KBM-7 (cell line): ENCODE results near the gene C1orf174.

ENCODE experiments used
- DNase-seq: peaks from one replicate; pipeline ENCODE4 v3.0.0-alpha.2; 2015
- in situ Hi-C: fragments of 300-500 bp; cut with MboI; formaldehyde crosslinking; loops from 2 replicates; pipeline ENCODE4 v1.14.3; 2020; ENCODE audit warnings: low sequenced_read_pairs, low pct_unique_long_range_greater_than_20kb, mixed read lengths

C1orf174 gene

DNA sequence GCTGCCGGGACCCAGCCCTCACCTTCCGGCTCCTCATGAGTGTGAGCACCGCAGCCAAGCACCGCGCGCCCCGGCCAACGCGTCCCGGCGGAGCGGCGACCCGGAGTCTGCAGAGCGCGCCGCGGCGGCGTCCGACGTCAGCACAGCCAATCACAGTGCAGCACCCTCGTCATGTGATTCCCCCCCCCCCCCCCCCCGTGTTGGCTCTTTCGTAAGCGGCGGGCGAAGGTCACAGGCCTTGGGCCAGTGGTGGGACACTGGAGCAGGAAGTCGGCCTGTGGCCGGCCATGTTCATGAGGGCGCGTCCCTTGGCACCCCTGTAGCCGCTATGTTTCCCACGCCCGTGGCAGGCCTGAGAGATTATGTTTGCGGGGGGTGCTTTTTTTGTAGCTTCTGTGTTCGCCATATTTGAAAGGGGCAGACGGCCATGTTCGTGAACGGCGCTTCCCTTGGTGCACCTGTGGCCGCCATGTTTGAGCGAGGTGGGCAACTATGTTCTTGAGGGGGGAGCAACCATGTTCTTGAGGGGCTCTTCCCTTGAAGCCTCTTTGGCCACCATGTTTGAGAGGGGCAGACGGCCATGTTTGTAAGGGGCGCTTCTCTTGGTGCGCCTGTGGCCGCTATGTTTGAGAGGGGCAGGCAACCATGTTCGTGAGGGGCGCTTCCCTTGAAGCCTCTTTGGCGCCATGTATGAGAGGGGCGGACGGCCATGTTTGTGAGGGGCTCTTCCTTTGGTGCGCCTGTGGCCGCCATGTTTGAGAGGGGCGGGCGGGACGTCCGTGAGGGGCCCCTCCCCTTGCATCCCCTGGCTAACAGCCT, at the start of gene C1orf174:
Gene C1orf174, minus strand, starts transcription at position 123 of the 819 bp plus-strand sequence. Its CDS starts 86 bp downstream, at position 37.
- peak; percentile 99 for DNase-seq
- in situ Hi-C loops: no loop called here

DNA sequence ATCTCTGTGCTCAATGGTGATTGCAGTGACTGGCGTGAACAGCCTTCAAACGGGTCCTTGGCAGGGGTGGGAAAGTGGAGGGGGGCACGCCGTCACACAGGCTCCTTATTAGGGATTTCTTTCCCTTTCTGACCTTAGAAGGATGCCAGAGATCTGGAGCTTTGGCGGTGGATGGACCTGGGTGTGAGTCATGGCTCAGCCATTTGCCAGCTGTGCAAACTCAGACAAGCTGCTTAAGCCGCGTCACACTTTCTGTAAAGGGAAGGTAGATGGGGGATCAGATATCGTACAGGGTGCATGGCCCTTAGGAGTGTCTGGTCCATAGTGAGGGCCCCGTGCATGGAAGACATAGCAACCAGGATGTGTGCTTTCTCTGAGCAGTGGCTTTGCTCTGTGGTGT, 48.3 kb upstream of the C1orf174 start:
- in situ Hi-C loops: no loop called here
- DNase-seq: no peak

DNA sequence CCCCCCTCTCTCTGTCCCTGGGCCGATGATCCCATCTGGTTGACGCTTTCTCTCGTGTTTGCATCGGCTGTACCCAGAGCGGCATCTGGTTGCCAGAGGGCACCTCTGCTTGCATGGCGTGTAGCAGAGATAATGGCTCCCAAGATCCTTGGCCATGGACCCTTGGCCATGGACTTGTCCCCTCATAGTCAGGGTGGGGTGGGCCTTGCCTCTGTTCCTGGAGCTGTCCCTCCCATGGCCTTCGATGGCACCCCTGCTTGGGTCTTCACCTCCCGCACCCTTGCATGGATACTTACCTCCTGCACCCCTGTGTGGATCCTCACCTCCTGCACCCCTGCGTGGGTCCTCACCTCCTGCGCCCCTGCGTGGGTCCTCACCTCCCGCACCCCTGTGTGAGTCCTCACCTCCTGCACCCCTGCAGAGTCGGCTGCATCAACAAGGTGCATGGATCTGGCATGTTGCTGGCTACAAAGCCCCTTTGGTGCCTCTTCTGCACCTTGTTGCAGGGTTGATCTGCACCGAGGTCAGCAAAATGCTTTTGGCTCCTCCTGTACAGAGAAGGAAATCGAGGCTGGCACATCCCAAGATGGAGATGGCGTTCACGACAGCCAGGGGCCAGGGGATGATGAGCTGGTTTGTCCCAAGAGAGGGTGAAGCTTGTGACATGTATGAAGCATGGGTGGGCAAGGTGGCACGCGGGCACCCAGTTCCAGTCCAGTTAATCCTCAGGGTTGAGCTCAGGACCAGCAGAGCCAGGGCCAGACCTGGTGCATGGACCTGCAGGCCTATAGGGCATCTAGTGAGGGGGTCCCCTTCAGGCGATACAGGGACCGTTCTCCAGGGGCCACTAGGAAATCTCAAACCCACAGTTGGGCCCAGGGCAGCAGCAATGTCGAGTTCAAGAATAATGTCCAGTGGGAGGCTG, 46.1 kb upstream of the C1orf174 start:
- in situ Hi-C loops: no loop called here

DNA sequence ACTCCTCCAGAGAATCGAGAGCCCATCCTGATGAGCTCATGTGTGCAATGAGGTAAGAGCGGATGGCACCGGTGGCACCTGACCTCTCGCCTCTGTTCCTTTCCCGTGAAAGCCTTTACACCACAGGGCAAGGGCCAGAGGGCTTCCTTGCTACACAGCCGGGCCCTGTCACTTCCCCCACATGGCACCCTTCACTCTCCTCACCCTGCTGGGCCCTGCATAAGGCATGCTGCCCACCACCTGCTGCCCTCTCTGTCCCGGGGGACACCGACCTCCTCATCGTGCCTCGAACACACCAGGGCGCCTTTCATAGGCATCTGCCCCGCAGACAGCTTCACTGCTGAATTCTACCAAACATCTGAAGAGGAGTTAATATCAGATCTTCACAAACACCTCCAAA, 45.1 kb upstream of the C1orf174 start:
- DNase-seq: no peak
- in situ Hi-C loops: no loop called here

More for the DNA sequence above, 46.1 kb upstream of the C1orf174 start:
- no peak for DNase-seq

DNA sequence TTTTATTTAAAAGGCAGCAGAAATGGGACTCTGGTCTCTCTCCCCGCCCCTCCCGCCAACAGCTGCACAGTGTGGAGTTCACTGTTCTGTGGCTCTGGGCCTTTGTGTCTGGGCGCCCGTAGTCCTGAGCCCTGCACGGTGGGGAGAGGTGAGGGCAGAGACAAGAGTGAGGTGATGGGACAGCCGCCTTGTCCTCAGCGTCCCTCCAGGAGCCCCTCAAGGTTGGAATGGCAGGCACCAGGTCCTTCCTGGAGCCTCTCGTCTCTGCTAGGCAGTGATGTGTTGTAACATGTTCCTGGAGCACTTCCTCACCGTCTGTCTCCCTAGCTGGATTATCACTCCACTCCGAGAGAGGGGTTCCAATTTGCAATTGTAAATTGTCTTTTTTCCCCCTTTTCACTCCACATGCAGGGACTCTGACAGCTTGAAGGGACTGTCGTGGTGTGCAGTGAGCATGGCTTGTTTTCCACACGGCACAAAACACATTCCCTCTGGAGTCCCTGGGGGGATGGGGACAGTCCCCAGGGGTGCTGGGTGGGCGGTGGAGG, 44.6 kb upstream of the C1orf174 start:
- in situ Hi-C loops: no loop called here

DNA sequence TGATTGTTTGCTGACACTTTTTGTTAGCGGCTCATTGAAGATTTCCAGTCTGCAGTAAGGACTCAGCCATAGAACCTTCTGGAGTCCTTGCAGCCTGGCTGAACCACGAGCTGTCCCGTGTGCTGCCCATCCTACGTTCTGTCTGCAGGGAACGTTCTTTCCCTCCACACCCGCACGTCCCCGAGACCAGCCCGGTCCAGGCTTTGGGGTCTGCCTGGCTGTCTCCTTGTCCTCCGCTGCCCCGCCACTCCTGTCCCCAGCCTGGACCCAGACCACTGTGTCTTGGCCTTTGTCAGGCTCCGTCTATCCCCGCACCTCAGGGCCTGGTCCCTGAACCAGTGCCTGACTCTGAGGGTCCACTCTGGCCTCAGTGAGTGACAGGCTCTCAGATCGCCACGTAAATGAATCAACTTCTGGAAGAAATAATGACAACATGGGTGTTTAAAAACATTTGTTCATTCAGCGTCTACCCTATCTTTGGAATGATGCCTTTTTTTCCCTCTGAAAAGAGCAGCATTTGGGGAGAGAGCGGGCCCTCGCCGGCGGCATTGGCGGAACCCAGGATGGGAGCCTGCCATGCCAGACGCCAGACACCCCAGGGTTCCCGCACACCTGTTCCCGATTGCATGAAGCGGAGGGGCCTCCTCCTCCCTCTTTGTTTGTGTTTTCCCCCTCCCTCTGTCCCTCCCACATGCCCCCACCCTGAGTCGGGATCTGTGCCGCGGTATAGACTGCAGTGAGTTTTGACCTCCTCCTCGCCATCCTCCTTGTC, 43.9 kb upstream of the C1orf174 start:
- in situ Hi-C loops: no loop called here
- DNase-seq: no peak

More for the DNA sequence above, 44.6 kb upstream of the C1orf174 start:
- no peak for DNase-seq

DNA sequence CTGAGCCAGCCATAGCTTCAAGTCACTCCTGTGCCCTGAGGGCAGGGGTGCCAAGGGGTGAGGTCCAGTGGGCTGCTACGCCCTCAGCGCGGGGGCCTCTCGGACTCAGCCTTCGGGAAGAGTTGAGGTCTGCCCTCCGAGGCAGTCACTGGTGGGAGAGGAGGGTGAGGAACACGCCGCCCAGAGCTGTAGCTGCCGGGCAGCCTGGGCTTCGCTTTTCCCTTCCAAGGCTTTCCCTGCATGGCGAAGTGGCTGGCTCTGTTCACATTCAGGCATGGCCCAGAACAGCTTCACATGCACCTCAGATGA, 43.0 kb upstream of the C1orf174 start:
- no peak for DNase-seq
- in situ Hi-C loops: no loop called here

DNA sequence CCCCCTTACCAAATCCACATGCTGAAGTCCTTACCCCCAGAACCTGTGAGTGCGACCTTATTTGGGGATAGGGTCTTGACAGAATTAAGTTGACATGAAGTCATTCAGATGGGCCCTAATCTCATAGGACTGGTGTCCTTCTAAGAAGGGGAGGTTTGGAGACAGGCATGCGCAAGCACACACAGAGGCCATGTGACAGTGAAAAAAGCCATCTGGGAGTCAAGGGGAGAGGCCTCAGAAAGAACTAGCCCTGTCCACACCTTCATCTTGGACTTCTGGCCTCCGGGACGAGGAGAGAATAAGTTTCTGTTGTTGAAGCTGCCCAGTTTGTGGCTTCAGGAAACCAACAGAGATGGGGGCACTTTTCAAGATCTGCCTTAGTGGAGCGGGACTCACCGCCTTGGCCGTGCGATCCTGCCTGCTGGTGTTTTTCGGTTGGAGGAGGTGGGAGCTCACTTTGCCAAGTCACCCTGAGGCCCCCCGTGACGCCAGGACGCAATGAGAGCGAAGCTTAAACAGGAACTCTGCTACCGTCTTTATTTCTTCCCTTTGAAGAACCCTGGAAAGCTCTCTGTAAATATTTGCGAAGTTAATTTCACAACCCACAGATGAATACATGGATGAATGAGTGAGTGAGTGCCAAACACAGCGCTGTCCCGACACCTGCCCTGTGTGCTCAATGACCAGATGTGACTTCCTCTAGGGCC, 42.5 kb upstream of the C1orf174 start:
- DNase-seq: no peak
- in situ Hi-C loops: no loop called here

DNA sequence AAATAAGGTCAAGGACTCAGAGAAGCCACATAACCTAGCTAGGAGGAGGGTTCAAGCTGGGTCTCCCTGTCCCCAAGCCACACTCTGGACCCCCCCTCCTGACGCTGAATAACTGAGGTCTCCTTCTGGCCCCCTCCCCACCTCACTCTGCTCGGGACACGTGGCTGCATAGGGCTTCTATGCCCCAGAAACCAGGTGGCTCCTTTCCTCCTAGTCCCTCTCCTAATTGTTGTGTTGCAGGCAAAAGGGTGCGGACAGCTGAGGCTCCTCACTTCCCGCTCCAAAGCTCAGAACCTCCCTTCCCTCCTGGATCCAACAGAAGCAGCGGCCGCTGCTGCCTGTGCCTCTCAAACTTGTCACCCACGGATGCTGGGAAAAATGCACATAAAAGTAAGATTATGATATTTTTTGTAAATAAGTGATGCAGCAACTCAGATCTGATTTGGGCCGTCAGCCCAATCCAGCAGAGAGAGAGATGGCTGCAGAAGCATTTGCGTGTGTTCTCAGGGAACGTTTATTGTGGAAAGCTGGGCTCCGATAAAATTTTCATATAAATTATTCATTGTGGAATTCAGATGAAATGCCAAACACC, 40.8 kb upstream of the C1orf174 start:
- no peak for DNase-seq
- in situ Hi-C loops: no loop called here

DNA sequence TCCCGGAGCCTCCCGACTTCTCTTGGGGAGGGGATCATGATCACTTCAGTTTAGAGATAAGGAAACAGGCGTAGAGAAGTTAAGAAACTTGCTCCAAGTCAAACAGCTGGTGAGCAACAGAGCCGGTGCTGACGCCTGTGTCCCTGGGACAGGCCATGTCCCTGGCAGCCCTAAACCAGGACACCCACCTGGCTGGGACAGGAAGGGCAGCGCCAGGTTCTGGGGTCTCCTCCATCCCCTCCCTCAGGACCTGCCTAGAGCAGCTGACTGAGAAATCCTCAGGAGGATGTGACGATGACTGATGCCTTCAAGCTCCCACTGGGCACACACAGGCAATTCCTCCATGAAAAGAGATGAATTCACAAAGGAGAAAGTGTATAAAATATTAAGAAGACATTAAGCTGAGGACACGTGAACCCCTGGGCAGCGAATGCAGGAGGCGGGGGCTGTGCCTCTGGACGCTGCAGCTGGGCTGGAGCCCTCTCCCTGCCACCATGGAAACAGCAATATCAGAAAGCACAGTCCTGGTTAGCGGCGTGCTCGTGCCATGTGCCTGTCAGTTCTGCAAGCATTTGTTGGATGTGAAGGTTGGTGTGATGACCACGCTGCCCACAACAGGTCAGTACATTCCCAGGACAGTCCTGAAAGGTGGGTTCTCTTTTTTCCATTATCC, 40.1 kb upstream of the C1orf174 start:
- in situ Hi-C loops: no loop called here
- no peak for DNase-seq

DNA sequence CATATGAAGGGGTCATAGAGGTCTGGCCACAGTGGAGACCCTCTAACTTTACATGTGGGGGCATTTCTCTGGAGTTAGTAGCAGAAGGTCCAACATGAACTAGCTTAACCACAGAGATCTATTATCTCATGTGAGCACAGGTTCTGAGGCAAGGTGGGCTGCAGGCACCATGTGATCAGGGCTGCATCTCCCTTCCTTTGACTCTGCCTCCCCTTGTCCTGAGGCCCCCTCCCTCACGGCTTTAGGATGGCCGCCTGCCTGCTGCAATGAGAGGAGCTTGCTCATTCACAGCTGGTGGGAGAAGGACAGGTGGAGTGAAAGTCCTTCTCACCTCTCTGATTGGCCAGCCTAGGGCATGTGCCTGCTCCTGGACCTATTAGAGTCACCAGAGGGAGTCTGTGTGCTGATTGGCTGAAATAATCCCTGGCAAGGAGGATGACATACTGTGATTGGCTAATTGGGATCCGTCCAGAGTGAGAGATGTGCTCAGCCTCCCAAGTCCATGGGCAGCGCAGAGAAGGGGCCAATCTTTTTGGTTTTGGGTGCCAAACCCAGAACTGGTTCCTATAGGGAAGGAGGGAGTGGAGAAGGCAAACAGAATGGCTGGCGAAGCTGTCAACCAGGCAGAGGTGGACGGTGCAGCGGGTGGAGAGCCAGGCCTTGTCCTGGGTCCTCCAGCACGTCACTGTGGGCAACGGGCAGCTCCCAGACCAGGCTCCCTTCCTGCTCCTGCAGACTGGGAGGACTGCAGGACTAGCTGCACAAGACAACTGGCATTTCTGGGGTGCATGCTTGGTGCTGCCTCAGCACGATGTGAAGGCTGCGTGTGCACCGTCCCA, 39.4 kb upstream of the C1orf174 start:
- in situ Hi-C loops: no loop called here
- DNase-seq: no peak

DNA sequence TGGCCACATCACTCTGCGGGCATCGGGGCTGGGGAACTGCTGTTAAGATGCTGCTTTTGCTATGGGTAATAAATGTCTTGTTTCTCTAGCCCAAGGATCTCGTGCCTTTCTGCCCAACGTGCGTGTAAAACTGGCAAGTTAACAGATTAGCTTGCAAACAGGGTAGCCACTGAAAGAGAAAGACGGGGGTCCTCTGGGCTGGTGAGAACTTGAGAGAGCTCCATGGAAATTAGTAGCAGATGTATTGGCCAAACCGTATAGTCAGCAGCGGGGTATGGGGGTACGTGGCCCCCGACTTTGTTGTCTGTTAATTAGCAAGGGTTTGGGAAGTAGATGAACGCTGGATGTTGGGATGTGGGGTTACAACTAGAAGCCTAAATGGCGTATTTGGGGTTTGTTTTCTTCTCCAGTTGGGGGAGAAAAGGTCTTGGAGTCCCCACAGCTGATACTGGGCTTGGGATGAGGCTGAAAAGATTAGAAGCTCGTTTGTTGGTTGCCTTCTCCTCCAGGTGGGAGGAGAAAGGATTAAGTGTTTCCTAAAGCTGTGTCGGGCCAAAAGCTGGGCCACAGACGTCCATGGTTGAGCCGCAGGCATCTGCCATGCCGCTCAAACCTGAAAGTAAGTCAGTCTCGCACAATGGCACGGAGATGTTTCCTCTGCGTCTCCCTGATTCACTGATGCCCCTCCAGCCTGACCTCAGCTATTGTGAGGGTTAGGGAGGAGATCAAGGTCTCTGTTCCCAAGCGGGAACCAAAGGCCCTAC, 32.3 kb upstream of the C1orf174 start:
- no peak for DNase-seq

DNA sequence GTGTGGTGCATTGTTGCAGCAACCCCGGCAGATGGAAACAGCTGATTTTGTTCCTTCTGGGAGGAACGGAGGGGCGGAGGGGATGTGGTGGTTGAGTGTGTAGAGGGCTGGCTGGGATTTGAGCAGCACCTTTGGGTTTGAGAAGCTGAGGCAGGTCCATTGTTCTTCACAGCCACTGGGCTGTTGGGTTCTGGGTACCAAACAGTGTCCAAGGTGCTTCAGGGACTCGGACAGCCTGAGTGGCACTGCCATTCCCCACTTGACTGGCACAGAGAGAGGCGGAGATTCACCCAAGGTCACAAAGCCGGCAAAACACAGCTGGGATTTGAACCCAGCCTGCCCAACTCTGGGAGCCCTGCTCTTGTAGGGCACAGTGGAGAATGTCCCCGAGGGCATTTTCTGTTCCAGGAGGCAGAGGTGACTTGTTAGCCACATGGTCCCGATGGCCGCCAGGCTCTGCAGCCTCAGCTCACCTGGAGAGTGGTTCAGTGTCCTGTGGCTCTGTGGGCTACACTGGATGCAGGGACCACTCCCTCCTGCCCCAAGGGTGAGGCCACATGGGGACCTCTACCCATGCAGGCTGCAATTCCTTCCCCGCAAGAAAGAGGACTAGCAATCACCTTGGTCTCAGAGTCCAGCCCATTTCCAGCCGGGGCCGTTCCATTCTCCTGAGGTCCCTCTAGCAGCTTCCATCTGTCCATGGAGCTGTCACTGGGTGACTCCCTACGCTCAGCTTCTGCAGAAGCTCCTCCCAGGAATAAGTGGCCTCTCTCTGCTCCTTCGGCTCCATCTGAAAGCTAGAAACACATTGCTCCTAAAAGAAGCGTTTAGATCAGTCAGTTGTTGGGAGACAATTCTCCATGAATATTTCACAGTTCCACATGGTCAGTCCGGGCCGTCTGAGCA, 31.2 kb upstream of the C1orf174 start:
- in situ Hi-C loops: no loop called here
- DNase-seq: no peak

More for the DNA sequence above, 32.3 kb upstream of the C1orf174 start:
- in situ Hi-C loops: no loop called here

DNA sequence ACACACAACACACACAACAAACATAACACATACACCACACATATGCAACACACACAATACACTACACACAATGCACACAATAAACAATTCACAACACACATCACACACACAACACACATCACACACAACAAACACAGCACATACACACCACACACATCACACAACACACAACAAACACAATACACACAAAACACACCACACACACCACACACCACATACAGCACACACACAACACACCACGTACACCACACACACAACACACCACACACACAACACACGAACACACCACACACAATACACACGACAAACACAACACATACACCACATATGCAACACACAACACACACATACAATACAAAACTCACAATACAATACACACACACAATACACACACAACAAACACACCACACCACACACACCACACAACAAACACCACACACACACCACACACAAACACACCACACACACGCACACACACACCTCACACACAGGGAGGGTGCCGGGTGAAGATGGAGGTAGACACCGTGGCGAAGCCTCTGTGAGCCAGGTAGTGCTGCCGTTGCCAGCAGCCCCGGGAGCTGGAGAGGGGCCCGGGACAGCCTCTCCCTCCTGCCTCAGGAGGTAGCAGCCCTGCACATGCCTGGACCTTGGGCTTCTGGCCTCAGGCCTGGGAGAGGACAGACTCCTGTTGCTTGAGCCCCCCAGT, 30.4 kb upstream of the C1orf174 start:
- in situ Hi-C loops: no loop called here
- no peak for DNase-seq

DNA sequence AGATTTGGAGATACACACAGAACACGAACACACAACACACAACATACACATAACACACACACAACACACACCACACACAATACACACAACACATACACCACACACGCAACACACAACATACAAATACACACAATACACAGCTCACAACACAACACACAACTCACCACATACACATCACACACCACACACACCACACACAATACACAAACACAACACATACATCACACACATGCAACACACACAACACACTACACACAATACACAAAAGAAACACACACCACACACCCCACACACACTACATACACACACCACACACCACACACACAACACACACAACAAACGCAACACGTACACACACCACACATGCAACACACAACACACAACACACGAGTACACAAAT, 29.1 kb upstream of the C1orf174 start:
- in situ Hi-C loops: no loop called here
- no peak for DNase-seq
